IMR-90 (cell line): ENCODE measurements around the gene ESYT1.

ENCODE experiments used
- POLR2A ChIP-seq: IDR thresholded peaks from 2 replicates; pipeline ENCODE4 v1.6.1; 2012; ENCODE audit warnings: mild to moderate bottlenecking, low read depth, low read length
- RAD21 ChIP-seq: IDR thresholded peaks from 2 replicates; pipeline ENCODE4 v1.6.1; 2012; ENCODE audit warnings: low read length, improper control_type of control experiment
- TF ChIP-seq, protein P1 (sequence below): conservative IDR thresholded peaks from 2 replicates; pipeline ENCODE4 v1.5.1; 2012; ENCODE audit warnings: mild to moderate bottlenecking, low read depth, low read length, improper control_type of control experiment

DNA sequence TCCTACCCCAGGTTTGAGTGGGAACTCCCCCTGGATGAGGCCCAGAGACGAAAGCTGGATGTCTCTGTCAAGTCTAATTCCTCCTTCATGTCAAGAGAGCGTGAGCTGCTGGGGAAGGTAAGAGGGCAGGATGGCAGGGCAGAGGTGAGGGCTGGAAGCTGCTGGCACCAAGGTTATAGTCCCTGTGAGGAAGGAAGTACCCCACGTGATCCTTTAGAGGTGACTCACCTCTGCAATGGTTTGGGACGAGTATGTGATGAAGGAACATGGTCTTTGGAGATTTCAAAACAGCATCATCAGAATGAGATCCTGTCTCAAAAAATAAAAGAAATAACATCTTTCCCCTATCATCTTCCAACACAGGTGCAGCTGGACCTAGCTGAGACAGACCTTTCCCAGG, 15.2 kb downstream of the ESYT1 start:
- TF ChIP-seq RAD21 (no peak), POLR2A (no peak)
- TF ChIP-seq, protein P1, sequence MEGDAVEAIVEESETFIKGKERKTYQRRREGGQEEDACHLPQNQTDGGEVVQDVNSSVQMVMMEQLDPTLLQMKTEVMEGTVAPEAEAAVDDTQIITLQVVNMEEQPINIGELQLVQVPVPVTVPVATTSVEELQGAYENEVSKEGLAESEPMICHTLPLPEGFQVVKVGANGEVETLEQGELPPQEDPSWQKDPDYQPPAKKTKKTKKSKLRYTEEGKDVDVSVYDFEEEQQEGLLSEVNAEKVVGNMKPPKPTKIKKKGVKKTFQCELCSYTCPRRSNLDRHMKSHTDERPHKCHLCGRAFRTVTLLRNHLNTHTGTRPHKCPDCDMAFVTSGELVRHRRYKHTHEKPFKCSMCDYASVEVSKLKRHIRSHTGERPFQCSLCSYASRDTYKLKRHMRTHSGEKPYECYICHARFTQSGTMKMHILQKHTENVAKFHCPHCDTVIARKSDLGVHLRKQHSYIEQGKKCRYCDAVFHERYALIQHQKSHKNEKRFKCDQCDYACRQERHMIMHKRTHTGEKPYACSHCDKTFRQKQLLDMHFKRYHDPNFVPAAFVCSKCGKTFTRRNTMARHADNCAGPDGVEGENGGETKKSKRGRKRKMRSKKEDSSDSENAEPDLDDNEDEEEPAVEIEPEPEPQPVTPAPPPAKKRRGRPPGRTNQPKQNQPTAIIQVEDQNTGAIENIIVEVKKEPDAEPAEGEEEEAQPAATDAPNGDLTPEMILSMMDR, result no peak
